Activated CD4-positive, alpha-beta T cell treated with anti-CD3 and anti-CD28 coated beads, Interleukin-2, amount 10 ng/mL, durations not matched to agents 24 days and 14 days (primary cell): ENCODE data around the gene DPEP2. TPM values are rescaled to one million over a fixed set of nuclear protein-coding genes. Genes with fewer than 3 reads are reported as not detected.
"Not testable (repeated sequence)": the region's sequence is repeated elsewhere in the genome, so short reads cannot be mapped to it uniquely, and the experiment has no call there.

ENCODE experiments used
- DNase-seq: peaks from one replicate; pipeline ENCODE4 v3.0.0; 2022
- H3K27ac Mint-ChIP-seq: one replicate; pipeline ENCODE4 v1.8.0; 2022; ENCODE audit warnings: mild to moderate bottlenecking, mixed read lengths
- H3K27me3 Mint-ChIP-seq: one replicate; pipeline ENCODE4 v1.8.0; 2022; ENCODE audit warnings: mixed read lengths
- H3K36me3 Mint-ChIP-seq: one replicate; pipeline ENCODE4 v1.8.0; 2022; ENCODE audit warnings: low read depth, mild to moderate bottlenecking, mixed read lengths
- H3K4me1 Mint-ChIP-seq: one replicate; pipeline ENCODE4 v1.8.0; 2021; ENCODE audit warnings: mixed read lengths
- H3K4me3 Mint-ChIP-seq: one replicate; pipeline ENCODE4 v1.8.0; 2022; ENCODE audit warnings: mild to moderate bottlenecking, moderate library complexity, mixed read lengths
- H3K9me3 Mint-ChIP-seq: one replicate; pipeline ENCODE4 v1.8.0; 2021; ENCODE audit warnings: mixed read lengths
- intact Hi-C: fragments of 100-400 bp; cut with micrococcal nuclease; formaldehyde crosslinking; loops from one replicate; pipeline ENCODE4 v1.15.1; 2023
- total RNA-seq: library from RNA; stranded (reverse); gene quantifications from 2 replicates; pipeline ENCODE4 v1.2.3, GENCODE V29; 2022

DPEP2 gene
- total RNA-seq, 1 donor from 2014 or later, result 1.7 TPM

GRCh38 chr16:68022278-68022727, 23.0 kb upstream of the DPEP2 start:
- H3K4me3 Mint-ChIP-seq, result peak overlapping the region; percentile 95
- no peaks in the 10 kb centered on the region for H3K27me3 Mint-ChIP-seq
- intact Hi-C loops, result loop anchor here (2.0 to 5.0 kb wide), 3 partner anchors 30 to 85 kb away; partner anchors contain the start of genes PSMB10 and SLC12A4
- no peak for DNase-seq
- peaks cover 21% of the 10 kb centered on the region for H3K4me1 Mint-ChIP-seq
- peaks cover 29% of the 10 kb centered on the region for H3K36me3 Mint-ChIP-seq
- no peaks in the 10 kb centered on the region for H3K9me3 Mint-ChIP-seq
- peak overlapping the region; percentile 96 for H3K27ac Mint-ChIP-seq

- DNase-seq, result no peak
- intact Hi-C loops, result loop anchor here (5.0 kb wide), 1 partner anchor 84 kb away; the partner anchor contains the start of gene PSMB10
- no peaks in the 10 kb centered on the region for H3K9me3 Mint-ChIP-seq
- H3K36me3 Mint-ChIP-seq, result peaks cover 23% of the 10 kb centered on the region
- H3K27me3 Mint-ChIP-seq, result no peaks in the 10 kb centered on the region
- peak overlapping the region; percentile 95 for H3K4me3 Mint-ChIP-seq
- H3K27ac Mint-ChIP-seq, result peak overlapping the region; percentile 96
- peaks cover 21% of the 10 kb centered on the region for H3K4me1 Mint-ChIP-seq
Observed at GRCh38 chr16:68021490-68021889, 22.2 kb upstream of the DPEP2 start.

- peaks cover 18% of the 10 kb centered on the region for H3K36me3 Mint-ChIP-seq
- DNase-seq, result no peak
- intact Hi-C loops, result no loop called here
- no peaks in the 10 kb centered on the region for H3K9me3 Mint-ChIP-seq
- no peaks in the 10 kb centered on the region for H3K27me3 Mint-ChIP-seq
- H3K4me1 Mint-ChIP-seq, result peaks cover 18% of the 10 kb centered on the region
- H3K4me3 Mint-ChIP-seq, result no peak overlapping the region
- no peak overlapping the region for H3K27ac Mint-ChIP-seq
Observed at GRCh38 chr16:68019167-68019680, 19.9 kb upstream of the DPEP2 start.

GRCh38 chr16:68015681-68016080, 16.4 kb upstream of the DPEP2 start, which contains the start of gene DPEP2NB:
TSS of gene DPEP2NB (minus strand) at chr16:68015911. CDS start at chr16:68015770, 141 bp downstream.
- H3K4me3 Mint-ChIP-seq, result no peak within 1 kb of the TSS
- intact Hi-C loops, result no loop called here
- H3K27ac Mint-ChIP-seq, result no peak within 1 kb of the TSS
- peaks cover 9% of the 10 kb centered on the region for H3K4me1 Mint-ChIP-seq
- no peaks in the 10 kb centered on the region for H3K27me3 Mint-ChIP-seq
- no peaks in the 10 kb centered on the region for H3K9me3 Mint-ChIP-seq
- peaks cover 4% of the 10 kb centered on the region for H3K36me3 Mint-ChIP-seq
- DNase-seq, result no peak

GRCh38 chr16:68013440-68013839, 14.2 kb upstream of the DPEP2 start:
- Mint-ChIP-seq H3K4me3 (no peak overlapping the region), H3K9me3 (no peaks in the 10 kb centered on the region), H3K27ac (no peak overlapping the region), H3K36me3 (no peaks in the 10 kb centered on the region), H3K4me1 (peaks cover 9% of the 10 kb centered on the region), H3K27me3 (no peaks in the 10 kb centered on the region)
- DNase-seq, result no peak
- intact Hi-C loops, result no loop called here

GRCh38 chr16:68009872-68010271, 10.6 kb upstream of the DPEP2 start:
- peak overlapping the region; percentile 12 for H3K27ac Mint-ChIP-seq
- intact Hi-C loops, H3K27me3 Mint-ChIP-seq, H3K9me3 Mint-ChIP-seq, H3K4me3 Mint-ChIP-seq, H3K36me3 Mint-ChIP-seq, DNase-seq: not testable (repeated sequence)
- H3K4me1 Mint-ChIP-seq, result peaks cover 21% of the 10 kb centered on the region

- Mint-ChIP-seq H3K27ac (no peak overlapping the region), H3K4me3 (no peak overlapping the region), H3K36me3 (no peaks in the 10 kb centered on the region), H3K9me3 (no peaks in the 10 kb centered on the region), H3K4me1 (peaks cover 21% of the 10 kb centered on the region), H3K27me3 (no peaks in the 10 kb centered on the region)
- no peak for DNase-seq
- intact Hi-C loops, result no loop called here
Observed at GRCh38 chr16:68009157-68009735, 10.0 kb upstream of the DPEP2 start.

GRCh38 chr16:68005786-68006286, 6.6 kb upstream of the DPEP2 start:
- intact Hi-C loops, result no loop called here
- peak; percentile 84 for DNase-seq
- Mint-ChIP-seq H3K4me3 (peak overlapping the region; percentile 25), H3K27me3 (no peaks in the 10 kb centered on the region), H3K27ac (peak overlapping the region; percentile 92), H3K4me1 (peaks cover 15% of the 10 kb centered on the region), H3K36me3 (no peaks in the 10 kb centered on the region), H3K9me3 (no peaks in the 10 kb centered on the region)

- no peaks in the 10 kb centered on the region for H3K9me3 Mint-ChIP-seq
- peak overlapping the region; percentile 92 for H3K27ac Mint-ChIP-seq
- peaks cover 19% of the 10 kb centered on the region for H3K4me1 Mint-ChIP-seq
- H3K27me3 Mint-ChIP-seq, result no peaks in the 10 kb centered on the region
- DNase-seq, result no peak
- no peaks in the 10 kb centered on the region for H3K36me3 Mint-ChIP-seq
- no peak overlapping the region for H3K4me3 Mint-ChIP-seq
- intact Hi-C loops, result no loop called here
Observed at GRCh38 chr16:68005211-68005610, 5.9 kb upstream of the DPEP2 start.

GRCh38 chr16:68003031-68003430, 3.7 kb upstream of the DPEP2 start:
- Mint-ChIP-seq H3K4me1 (peaks cover 34% of the 10 kb centered on the region), H3K27me3 (no peaks in the 10 kb centered on the region), H3K9me3 (no peaks in the 10 kb centered on the region), H3K4me3 (no peak overlapping the region), H3K36me3 (no peaks in the 10 kb centered on the region), H3K27ac (no peak overlapping the region)
- intact Hi-C loops, result no loop called here
- DNase-seq, result no peak

GRCh38 chr16:68000450-68000849, 1.2 kb upstream of the DPEP2 start:
- Mint-ChIP-seq H3K4me3 (peak overlapping the region; percentile 80), H3K27ac (peak overlapping the region; percentile 84), H3K4me1 (peaks cover 34% of the 10 kb centered on the region), H3K36me3 (no peaks in the 10 kb centered on the region), H3K9me3 (no peaks in the 10 kb centered on the region), H3K27me3 (no peaks in the 10 kb centered on the region)
- DNase-seq, result no peak
- intact Hi-C loops, result no loop called here

- no peaks in the 10 kb centered on the region for H3K9me3 Mint-ChIP-seq
- no peaks in the 10 kb centered on the region for H3K36me3 Mint-ChIP-seq
- H3K27me3 Mint-ChIP-seq, result no peaks in the 10 kb centered on the region
- intact Hi-C loops, result loop anchor here (5.0 kb wide), 1 partner anchor 227 kb away; no protein-coding TSS in a partner anchor
- H3K4me1 Mint-ChIP-seq, result peaks cover 37% of the 10 kb centered on the region
- H3K4me3 Mint-ChIP-seq, result peak overlapping the region; percentile 80
- H3K27ac Mint-ChIP-seq, result peak overlapping the region; percentile 84
- peak; percentile 68 for DNase-seq
Observed at GRCh38 chr16:67999985-68000384, 701 bp upstream of the DPEP2 start.

GRCh38 chr16:67998231-67998778, 979 bp downstream of the DPEP2 start:
- intact Hi-C loops, result loop anchor here (5.0 kb wide), 1 partner anchor 229 kb away; no protein-coding TSS in a partner anchor
- peaks cover 46% of the 10 kb centered on the region for H3K4me1 Mint-ChIP-seq
- not testable (repeated sequence) for H3K4me3 Mint-ChIP-seq, H3K9me3 Mint-ChIP-seq, DNase-seq, H3K36me3 Mint-ChIP-seq, H3K27me3 Mint-ChIP-seq
- peak overlapping the region; percentile 84 for H3K27ac Mint-ChIP-seq

- no peak for DNase-seq
- no peak overlapping the region for H3K27ac Mint-ChIP-seq
- H3K4me3 Mint-ChIP-seq, result no peak overlapping the region
- no peaks in the 10 kb centered on the region for H3K27me3 Mint-ChIP-seq
- intact Hi-C loops, result loop anchor here (5.0 kb wide), 1 partner anchor 231 kb away; no protein-coding TSS in a partner anchor
- peaks cover 49% of the 10 kb centered on the region for H3K4me1 Mint-ChIP-seq
- H3K36me3 Mint-ChIP-seq, result no peaks in the 10 kb centered on the region
- H3K9me3 Mint-ChIP-seq, result no peaks in the 10 kb centered on the region
Observed at GRCh38 chr16:67996666-67997065, 2.6 kb downstream of the DPEP2 start.
